Karpas-422 (cell line): Measurements from ENCODE around the gene WDR5. TPM values are rescaled to one million over a fixed set of nuclear protein-coding genes. Genes with fewer than 3 reads are reported as not detected.
A peak's percentile ranks its signal among the peaks of the same experiment; 100 is the strongest.

Source experiments
- DNase-seq: peaks from one replicate; pipeline ENCODE4 v3.0.0-alpha.2; 2015
- H2AFZ ChIP-seq: fragments of 200-600 bp; sonication (generic); 2 replicates; pipeline ENCODE4 v1.6.1; 2014; ENCODE audit warnings: antibody characterized with exemption, low read length, mixed read lengths
- H3K27ac ChIP-seq: fragments of 200-600 bp; sonication (generic); 2 replicates; pipeline ENCODE4 v1.5.1; 2014; ENCODE audit warnings: mild to moderate bottlenecking, low read length, moderate library complexity
- H3K27me3 ChIP-seq: fragments of 200-600 bp; sonication (generic); 2 replicates; pipeline ENCODE4 v1.6.1; 2014; ENCODE audit warnings: low read length, mixed read lengths
- H3K36me3 ChIP-seq: fragments of 200-600 bp; sonication (generic); 2 replicates; pipeline ENCODE4 v1.6.1; 2014; ENCODE audit warnings: low read length, mixed read lengths; ENCODE audit not compliant: insufficient read depth
- H3K4me1 ChIP-seq: fragments of 200-600 bp; sonication (generic); 2 replicates; pipeline ENCODE4 v1.6.1; 2014; ENCODE audit warnings: mild to moderate bottlenecking, low read length, mixed read lengths
- H3K4me2 ChIP-seq: fragments of 200-600 bp; sonication (generic); 2 replicates; pipeline ENCODE4 v1.6.1; 2014; ENCODE audit warnings: low read length, low read depth, mild to moderate bottlenecking; ENCODE audit not compliant: poor library complexity, severe bottlenecking
- H3K4me3 ChIP-seq: fragments of 200-600 bp; sonication (generic); 2 replicates; pipeline ENCODE4 v1.5.1; 2014; ENCODE audit warnings: mild to moderate bottlenecking, antibody characterized with exemption, low read length, mixed read lengths
- H3K79me2 ChIP-seq: fragments of 200-600 bp; sonication (generic); 2 replicates; pipeline ENCODE4 v1.6.1; 2014; ENCODE audit warnings: mild to moderate bottlenecking, low read length, mixed read lengths
- H3K9ac ChIP-seq: fragments of 200-600 bp; sonication (generic); 2 replicates; pipeline ENCODE4 v1.6.0; 2014; ENCODE audit warnings: low read length
- H3K9me2 ChIP-seq: fragments of 200-600 bp; sonication (generic), shearing (Covaris generic); replicated peaks from 2 replicates; pipeline ENCODE4 v1.6.0; 2014; ENCODE audit warnings: mild to moderate bottlenecking, low read length, moderate library complexity; ENCODE audit not compliant: insufficient read depth
- H3K9me3 ChIP-seq: fragments of 300-700, 200-600 bp; sonication (generic); 2 replicates; pipeline ENCODE4 v1.6.1; 2014; ENCODE audit warnings: low read length, mixed read lengths
- H4K20me1 ChIP-seq: fragments of 200-600 bp; sonication (generic); 2 replicates; pipeline ENCODE4 v1.6.1; 2014; ENCODE audit warnings: mild to moderate bottlenecking, antibody characterized with exemption, low read length, low read depth; ENCODE audit not compliant: insufficient read depth
- total RNA-seq: library from RNA; depleted of rRNA; stranded (reverse); fragments of >200 nt; shearing (Covaris generic); gene quantifications from 2 replicates; pipeline ENCODE4 v1.2.3, GENCODE V29; 2014; ENCODE audit warnings: low replicate concordance

The WDR5 gene
- total RNA-seq, 1 experiment from 2014 or later = 19.6 TPM

- no peak overlapping the region for H2AFZ ChIP-seq
These were observed 475 bp downstream of the WDR5 start for GRCh38 chr9:134136118-134136995.

GRCh38 chr9:134136996-134137299 is 1.1 kb downstream of the WDR5 start:
- H3K9me2 ChIP-seq = no peaks in the 10 kb centered on the region
- H4K20me1 ChIP-seq = peaks cover 38% of the 10 kb centered on the region
- H3K27me3 ChIP-seq = no peaks in the 10 kb centered on the region
- no peak overlapping the region for H2AFZ ChIP-seq
- H3K9ac ChIP-seq = peak overlapping the region; percentile 97
- peaks cover 6% of the 10 kb centered on the region; the same call in 1 of the 2 replicates for H3K36me3 ChIP-seq
- peak overlapping the region; percentile 79 for H3K4me2 ChIP-seq
- H3K79me2 ChIP-seq = peaks cover 42% of the 10 kb centered on the region
- H3K9me3 ChIP-seq = no peaks in the 10 kb centered on the region
- peaks cover 28% of the 10 kb centered on the region for H3K4me1 ChIP-seq
- H3K27ac ChIP-seq = peak overlapping the region; percentile 38; the same call in 1 of the 2 replicates
- no peak for DNase-seq
- peak overlapping the region; percentile 97 for H3K4me3 ChIP-seq

More at GRCh38 chr9:134136118-134136995, 475 bp downstream of the WDR5 start:
- H3K9me2 ChIP-seq = no peaks in the 10 kb centered on the region
- peak; percentile 53 for DNase-seq
- H3K27ac ChIP-seq = peak overlapping the region; percentile 38
- peaks cover 42% of the 10 kb centered on the region for H3K79me2 ChIP-seq
- peak overlapping the region; percentile 97 for H3K9ac ChIP-seq
- no peaks in the 10 kb centered on the region for H3K27me3 ChIP-seq
- H3K4me2 ChIP-seq = peak overlapping the region; percentile 79
- peaks cover 38% of the 10 kb centered on the region for H4K20me1 ChIP-seq
- H3K9me3 ChIP-seq = no peaks in the 10 kb centered on the region
- peaks cover 31% of the 10 kb centered on the region for H3K4me1 ChIP-seq
- peaks cover 6% of the 10 kb centered on the region; the same call in 1 of the 2 replicates for H3K36me3 ChIP-seq
- peak overlapping the region; percentile 97 for H3K4me3 ChIP-seq

- Histone ChIP-seq H3K27ac (no peak overlapping the region), H2AFZ (no peak overlapping the region), H3K9me2 (no peaks in the 10 kb centered on the region), H4K20me1 (peaks cover 38% of the 10 kb centered on the region), H3K27me3 (no peaks in the 10 kb centered on the region), H3K79me2 (peaks cover 42% of the 10 kb centered on the region), H3K9me3 (no peaks in the 10 kb centered on the region), H3K9ac (peak overlapping the region; percentile 32), H3K4me2 (peak overlapping the region; percentile 79), H3K4me1 (peaks cover 28% of the 10 kb centered on the region), H3K36me3 (peaks cover 10% of the 10 kb centered on the region; the same call in 1 of the 2 replicates), H3K4me3 (no peak overlapping the region)
- DNase-seq = no peak
These were observed 2.4 kb downstream of the WDR5 start for GRCh38 chr9:134138292-134138691.

GRCh38 chr9:134139081-134139480 is 3.2 kb downstream of the WDR5 start:
- Histone ChIP-seq H3K4me3 (no peak overlapping the region), H2AFZ (no peak overlapping the region), H3K79me2 (peaks cover 42% of the 10 kb centered on the region), H3K9me3 (no peaks in the 10 kb centered on the region), H3K27ac (no peak overlapping the region), H3K9ac (no peak overlapping the region), H4K20me1 (peaks cover 41% of the 10 kb centered on the region), H3K9me2 (no peaks in the 10 kb centered on the region), H3K4me1 (peaks cover 27% of the 10 kb centered on the region), H3K4me2 (no peak overlapping the region), H3K27me3 (no peaks in the 10 kb centered on the region), H3K36me3 (peaks cover 10% of the 10 kb centered on the region; the same call in 1 of the 2 replicates)
- no peak for DNase-seq

GRCh38 chr9:134141906-134142305 is 6.0 kb downstream of the WDR5 start:
- H3K4me1 ChIP-seq = peaks cover 16% of the 10 kb centered on the region
- H3K36me3 ChIP-seq = peaks cover 20% of the 10 kb centered on the region; the same call in 1 of the 2 replicates
- H3K9me2 ChIP-seq = no peaks in the 10 kb centered on the region
- H3K4me2 ChIP-seq = no peak overlapping the region
- no peak overlapping the region for H3K4me3 ChIP-seq
- no peak for DNase-seq
- peaks cover 35% of the 10 kb centered on the region for H3K79me2 ChIP-seq
- no peaks in the 10 kb centered on the region for H3K9me3 ChIP-seq
- no peak overlapping the region for H3K27ac ChIP-seq
- peaks cover 35% of the 10 kb centered on the region for H4K20me1 ChIP-seq
- no peaks in the 10 kb centered on the region for H3K27me3 ChIP-seq
- no peak overlapping the region for H3K9ac ChIP-seq
- no peak overlapping the region for H2AFZ ChIP-seq

- H3K9me2 ChIP-seq = no peaks in the 10 kb centered on the region
- no peak overlapping the region for H3K4me2 ChIP-seq
- DNase-seq = no peak
- H3K4me1 ChIP-seq = no peaks in the 10 kb centered on the region
- no peaks in the 10 kb centered on the region for H3K9me3 ChIP-seq
- H3K27ac ChIP-seq = no peak overlapping the region
- no peaks in the 10 kb centered on the region for H3K27me3 ChIP-seq
- H3K79me2 ChIP-seq = peaks cover 6% of the 10 kb centered on the region
- H4K20me1 ChIP-seq = peaks cover 9% of the 10 kb centered on the region; the same call in 1 of the 2 replicates
- no peak overlapping the region for H3K9ac ChIP-seq
- H3K36me3 ChIP-seq = peaks cover 19% of the 10 kb centered on the region; the same call in 1 of the 2 replicates
- no peak overlapping the region for H2AFZ ChIP-seq
- H3K4me3 ChIP-seq = no peak overlapping the region
These were observed 8.9 kb downstream of the WDR5 start for GRCh38 chr9:134144801-134145200.

GRCh38 chr9:134145262-134145661 is 9.4 kb downstream of the WDR5 start:
- no peak for DNase-seq

GRCh38 chr9:134146774-134147493 is 11.1 kb downstream of the WDR5 start:
- H3K4me3 ChIP-seq = no peak overlapping the region
- peaks cover 22% of the 10 kb centered on the region; the same call in 1 of the 2 replicates for H3K36me3 ChIP-seq
- no peak for DNase-seq
- H3K9me2 ChIP-seq = no peaks in the 10 kb centered on the region
- H3K27ac ChIP-seq = no peak overlapping the region
- no peaks in the 10 kb centered on the region for H3K9me3 ChIP-seq
- 0 out of 2 replicates have a peak, but pooled peaks cover 3% of the 10 kb centered on the region for H4K20me1 ChIP-seq
- no peaks in the 10 kb centered on the region for H3K79me2 ChIP-seq
- H3K4me1 ChIP-seq = no peaks in the 10 kb centered on the region
- no peaks in the 10 kb centered on the region for H3K27me3 ChIP-seq
- no peak overlapping the region for H2AFZ ChIP-seq
- H3K4me2 ChIP-seq = no peak overlapping the region
- no peak overlapping the region for H3K9ac ChIP-seq

More at GRCh38 chr9:134145262-134145661, 9.4 kb downstream of the WDR5 start:
- Histone ChIP-seq H2AFZ (no peak overlapping the region), H3K4me1 (no peaks in the 10 kb centered on the region), H3K4me3 (no peak overlapping the region), H3K79me2 (peaks cover 1% of the 10 kb centered on the region), H3K9me3 (no peaks in the 10 kb centered on the region), H3K27me3 (no peaks in the 10 kb centered on the region), H3K9ac (no peak overlapping the region), H4K20me1 (peaks cover 4% of the 10 kb centered on the region; the same call in 1 of the 2 replicates), H3K27ac (no peak overlapping the region), H3K4me2 (no peak overlapping the region), H3K9me2 (no peaks in the 10 kb centered on the region), H3K36me3 (peaks cover 21% of the 10 kb centered on the region; the same call in 1 of the 2 replicates)
